K562 (cell line): ENCODE data around the gene CCDC69. TPM values are rescaled to one million over a fixed set of nuclear protein-coding genes. Genes with fewer than 3 reads are reported as not detected.
A peak's percentile ranks its signal among the peaks of the same experiment; 100 is the strongest.

Experiments
- CHD4 ChIP-seq: fragments of 200-600 bp; sonication (generic); IDR thresholded peaks from 3 replicates; pipeline ENCODE4 v1.6.1; 2012; ENCODE audit warnings: low read depth, mild to moderate bottlenecking, mixed read lengths, low read length, inconsistent platforms; ENCODE audit not compliant: insufficient read depth, insufficient replicate concordance, poor library complexity, severe bottlenecking
- CTBP1 ChIP-seq: fragments of 450-650 bp; IDR thresholded peaks from 2 replicates; pipeline ENCODE4 v1.6.1; 2016; ENCODE audit warnings: borderline replicate concordance
- EGR1 ChIP-seq: fragments of 450-650 bp; conservative IDR thresholded peaks from 2 replicates; pipeline ENCODE4 v1.6.1; 2017; ENCODE audit warnings: mild to moderate bottlenecking
- FOS ChIP-seq: IDR thresholded peaks from 3 replicates; pipeline ENCODE4 v1.6.1; 2011; ENCODE audit not compliant: insufficient read length; ENCODE audit errors: extremely low read depth
- GABPA ChIP-seq: fragments of 200-800 bp; sonication (Bioruptor generic); conservative IDR thresholded peaks from 2 replicates; pipeline ENCODE4 v1.6.1; 2016; ENCODE audit warnings: low read depth, missing genetic modification characterization, missing compliant biosample characterization
- HMGXB4 ChIP-seq: sonication (generic); formaldehyde crosslinking; IDR thresholded peaks from 2 replicates; pipeline ENCODE4 v1.8.1; 2023; ENCODE audit warnings: mild to moderate bottlenecking, missing genetic modification reagents
- ILK ChIP-seq: fragments of 450-650 bp; IDR thresholded peaks from 2 replicates; pipeline ENCODE4 v1.6.1; 2016; ENCODE audit warnings: missing genetic modification characterization, low read depth, mild to moderate bottlenecking, missing compliant biosample characterization, moderate library complexity, borderline replicate concordance
- PCBP1 ChIP-seq: fragments of 200-400 bp; formaldehyde crosslinking; IDR thresholded peaks from 2 replicates; pipeline ENCODE4 v1.6.1; 2018; ENCODE audit warnings: mild to moderate bottlenecking, low read depth, low read length; ENCODE audit not compliant: poor library complexity, severe bottlenecking
- PHF21A ChIP-seq: fragments of 450-650 bp; IDR thresholded peaks from 2 replicates; pipeline ENCODE4 v1.6.1; 2017; ENCODE audit warnings: low read depth, borderline replicate concordance
- POLR2G ChIP-seq: fragments of 200-400 bp; formaldehyde crosslinking; IDR thresholded peaks from 2 replicates; pipeline ENCODE4 v1.6.1; 2017; ENCODE audit warnings: low read depth, mild to moderate bottlenecking, antibody characterized with exemption, low read length, moderate library complexity
- SMAD4 ChIP-seq: fragments of 250-450 bp; sonication (Bioruptor Pico); conservative IDR thresholded peaks from 2 replicates; pipeline ENCODE4 v1.8.0; 2021; ENCODE audit warnings: inconsistent platforms, mild to moderate bottlenecking, moderate library complexity
- polyA plus RNA-seq, 8 experiments: library from polyadenylated mRNA; depleted of rRNA in 4 of 8; stranded (reverse) in 5 of 8; unstranded in 3 of 8; fragments of >200 nt; fragmentation: Nextera tagmentation in 2 of 8; fragmentation: Illumina TruSeq in 1 of 8; extraction: Ambion mirVana in 2 of 8; extraction: Trizol in 1 of 8; gene quantifications; 2 replicates each; pipeline versions ENCODE4 v1.2.1 to v1.2.3, GENCODE V29; 2011 to 2014; ENCODE audit warnings: inconsistent platforms in 1 of 8, missing spikeins in 1 of 8
- total RNA-seq, 7 experiments: library from RNA; depleted of rRNA in 6 of 7; stranded (reverse); fragments of >200 nt in 6 of 7; fragmentation: Illumina TruSeq in 2 of 7; extraction: Trizol in 2 of 7; gene quantifications; 2 replicates each; pipeline versions ENCODE4 v1.2.1 to v1.2.3, GENCODE V29; 2011 to 2021; ENCODE audit warnings: low replicate concordance in 1 of 7
- TF ChIP-seq, protein P1 (sequence below): fragments of 450-650 bp; IDR thresholded peaks from 2 replicates; pipeline ENCODE4 v1.6.1; 2017; ENCODE audit warnings: mild to moderate bottlenecking, moderate library complexity
- TF ChIP-seq, protein P2 (sequence below): fragments of 450-650 bp; formaldehyde crosslinking; IDR thresholded peaks from 2 replicates; pipeline ENCODE4 v1.4.0; 2022; ENCODE audit warnings: missing genetic modification characterization
- TF ChIP-seq, protein P3 (sequence below): fragments of 450-650 bp; IDR thresholded peaks from 2 replicates; pipeline ENCODE4 v1.6.1; 2018; ENCODE audit warnings: mild to moderate bottlenecking, low read depth; ENCODE audit not compliant: partially characterized antibody

The CCDC69 gene
- total and polyA plus RNA-seq, 9 of the 15 experiments (the other 6 are each of a cell fraction or from before 2014, with no cell fraction given): 0.65 to 12.2 (median 7.6) TPM

GRCh38 chr5:151157426-151158286 lies 66.2 kb downstream of the CCDC69 start, which contains the start of gene ANXA6 (continued):
- TF ChIP-seq, protein P1, sequence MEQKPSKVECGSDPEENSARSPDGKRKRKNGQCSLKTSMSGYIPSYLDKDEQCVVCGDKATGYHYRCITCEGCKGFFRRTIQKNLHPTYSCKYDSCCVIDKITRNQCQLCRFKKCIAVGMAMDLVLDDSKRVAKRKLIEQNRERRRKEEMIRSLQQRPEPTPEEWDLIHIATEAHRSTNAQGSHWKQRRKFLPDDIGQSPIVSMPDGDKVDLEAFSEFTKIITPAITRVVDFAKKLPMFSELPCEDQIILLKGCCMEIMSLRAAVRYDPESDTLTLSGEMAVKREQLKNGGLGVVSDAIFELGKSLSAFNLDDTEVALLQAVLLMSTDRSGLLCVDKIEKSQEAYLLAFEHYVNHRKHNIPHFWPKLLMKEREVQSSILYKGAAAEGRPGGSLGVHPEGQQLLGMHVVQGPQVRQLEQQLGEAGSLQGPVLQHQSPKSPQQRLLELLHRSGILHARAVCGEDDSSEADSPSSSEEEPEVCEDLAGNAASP: no peak
- TF ChIP-seq, protein P2, sequence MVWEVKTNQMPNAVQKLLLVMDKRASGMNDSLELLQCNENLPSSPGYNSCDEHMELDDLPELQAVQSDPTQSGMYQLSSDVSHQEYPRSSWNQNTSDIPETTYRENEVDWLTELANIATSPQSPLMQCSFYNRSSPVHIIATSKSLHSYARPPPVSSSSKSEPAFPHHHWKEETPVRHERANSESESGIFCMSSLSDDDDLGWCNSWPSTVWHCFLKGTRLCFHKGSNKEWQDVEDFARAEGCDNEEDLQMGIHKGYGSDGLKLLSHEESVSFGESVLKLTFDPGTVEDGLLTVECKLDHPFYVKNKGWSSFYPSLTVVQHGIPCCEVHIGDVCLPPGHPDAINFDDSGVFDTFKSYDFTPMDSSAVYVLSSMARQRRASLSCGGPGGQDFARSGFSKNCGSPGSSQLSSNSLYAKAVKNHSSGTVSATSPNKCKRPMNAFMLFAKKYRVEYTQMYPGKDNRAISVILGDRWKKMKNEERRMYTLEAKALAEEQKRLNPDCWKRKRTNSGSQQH (CRISPR knock-in tag): 0 out of 2 replicates have a peak, but pooled peaks have one; percentile 29
- TF ChIP-seq ILK (tag) (no peak), POLR2G (peak; percentile 65), GABPA (no peak), PHF21A (no peak), SMAD4 (peak; percentile 84), HMGXB4 (CRISPR knock-in tag) (no peak), PCBP1 (no peak), CHD4 (no peak), FOS (peak; percentile 27), CTBP1 (peak; percentile 75), EGR1 (peak; percentile 26; the same call in 1 of the 2 replicates)
- TF ChIP-seq, protein P3, sequence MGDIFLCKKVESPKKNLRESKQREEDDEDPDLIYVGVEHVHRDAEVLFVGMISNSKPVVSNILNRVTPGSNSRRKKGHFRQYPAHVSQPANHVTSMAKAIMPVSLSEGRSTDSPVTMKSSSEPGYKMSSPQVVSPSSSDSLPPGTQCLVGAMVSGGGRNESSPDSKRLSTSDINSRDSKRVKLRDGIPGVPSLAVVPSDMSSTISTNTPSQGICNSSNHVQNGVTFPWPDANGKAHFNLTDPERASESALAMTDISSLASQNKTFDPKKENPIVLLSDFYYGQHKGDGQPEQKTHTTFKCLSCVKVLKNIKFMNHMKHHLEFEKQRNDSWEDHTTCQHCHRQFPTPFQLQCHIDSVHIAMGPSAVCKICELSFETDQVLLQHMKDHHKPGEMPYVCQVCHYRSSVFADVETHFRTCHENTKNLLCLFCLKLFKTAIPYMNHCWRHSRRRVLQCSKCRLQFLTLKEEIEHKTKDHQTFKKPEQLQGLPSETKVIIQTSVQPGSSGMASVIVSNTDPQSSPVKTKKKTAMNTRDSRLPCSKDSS: no peak
